ENCODE results near the gene ADAMTS12. TPM values are rescaled to one million over a fixed set of nuclear protein-coding genes. Genes with fewer than 3 reads are reported as not detected.
A peak's percentile ranks its signal among the peaks of the same experiment; 100 is the strongest.

The ADAMTS12 gene
- polyA plus RNA-seq, 4 donors = 14.6 to 17.2 (median 16.6) TPM

- no peak for DNase-seq (ENCODE audit: low read depth in 4 of 4, low spot score in 2 of 4)
Observed at GRCh38 chr5:33726422-33727165, 165.2 kb downstream of the ADAMTS12 start.

- DNase-seq (ENCODE audit: low read depth in 4 of 4, low spot score in 2 of 4) = no peak
Observed at GRCh38 chr5:33725806-33726205, 166.0 kb downstream of the ADAMTS12 start.

- DNase-seq (ENCODE audit: low read depth in 4 of 4, low spot score in 2 of 4) = no peak
Observed at GRCh38 chr5:33721491-33722200, 170.1 kb downstream of the ADAMTS12 start.

GRCh38 chr5:33720176-33720575 lies 171.6 kb downstream of the ADAMTS12 start:
- no peak for DNase-seq (ENCODE audit: low read depth in 4 of 4, low spot score in 2 of 4)

- no peak for DNase-seq (ENCODE audit: low read depth in 4 of 4, low spot score in 2 of 4)
Observed at GRCh38 chr5:33719769-33720168, 172.0 kb downstream of the ADAMTS12 start.

GRCh38 chr5:33715661-33716060 lies 176.1 kb downstream of the ADAMTS12 start:
- DNase-seq (ENCODE audit: low read depth in 4 of 4, low spot score in 2 of 4) = no peak

- DNase-seq (ENCODE audit: low read depth in 4 of 4, low spot score in 2 of 4) = no peak
Observed at GRCh38 chr5:33713136-33713765, 178.5 kb downstream of the ADAMTS12 start.

GRCh38 chr5:33712664-33713063 lies 179.1 kb downstream of the ADAMTS12 start:
- DNase-seq (ENCODE audit: low read depth in 4 of 4, low spot score in 2 of 4) = no peak

- no peak for DNase-seq (ENCODE audit: low read depth in 4 of 4, low spot score in 2 of 4)
Observed at GRCh38 chr5:33711094-33711679, 180.6 kb downstream of the ADAMTS12 start.

GRCh38 chr5:33702867-33703266 lies 188.9 kb downstream of the ADAMTS12 start:
- DNase-seq (ENCODE audit: low read depth in 4 of 4, low spot score in 2 of 4) = no peak

GRCh38 chr5:33701951-33702350 lies 189.8 kb downstream of the ADAMTS12 start:
- DNase-seq (ENCODE audit: low read depth in 4 of 4, low spot score in 2 of 4) = no peak

- DNase-seq (ENCODE audit: low read depth in 4 of 4, low spot score in 2 of 4) = no peak
Observed at GRCh38 chr5:33701251-33701650, 190.5 kb downstream of the ADAMTS12 start.

- no peak for DNase-seq (ENCODE audit: low read depth in 4 of 4, low spot score in 2 of 4)
Observed at GRCh38 chr5:33696411-33696810, 195.4 kb downstream of the ADAMTS12 start.

- no peak for DNase-seq (ENCODE audit: low read depth in 4 of 4, low spot score in 2 of 4)
Observed at GRCh38 chr5:33692980-33693379, 198.8 kb downstream of the ADAMTS12 start.

GRCh38 chr5:33691856-33692255 lies 199.9 kb downstream of the ADAMTS12 start:
- no peak for DNase-seq (ENCODE audit: low read depth in 4 of 4, low spot score in 2 of 4)

- DNase-seq (ENCODE audit: low read depth in 4 of 4, low spot score in 2 of 4) = no peak
Observed at GRCh38 chr5:33690374-33691135, 201.2 kb downstream of the ADAMTS12 start.

GRCh38 chr5:33688526-33688925 lies 203.3 kb downstream of the ADAMTS12 start:
- no peak for DNase-seq (ENCODE audit: low read depth in 4 of 4, low spot score in 2 of 4)

GRCh38 chr5:33688066-33688465 lies 203.7 kb downstream of the ADAMTS12 start:
- no peak for DNase-seq (ENCODE audit: low read depth in 4 of 4, low spot score in 2 of 4)

- peak in 1 of 4 donors; percentile 19 for DNase-seq (ENCODE audit: low read depth in 4 of 4, low spot score in 2 of 4)
Observed at GRCh38 chr5:33685873-33686755, 205.7 kb downstream of the ADAMTS12 start.

Measured in left renal cortex interstitium (tissue), 4 donors.